GM18520 (cell line): ENCODE results near the gene TMEM123.
A peak's percentile ranks its signal among the peaks of the same experiment; 100 is the strongest.

Experiments
- ATAC-seq: cut with Tn5 transposase; IDR thresholded peaks from one replicate; pipeline ENCODE4 v1.9.1; 2021; ENCODE audit not compliant: unreplicated experiment

The TMEM123 gene

DNA sequence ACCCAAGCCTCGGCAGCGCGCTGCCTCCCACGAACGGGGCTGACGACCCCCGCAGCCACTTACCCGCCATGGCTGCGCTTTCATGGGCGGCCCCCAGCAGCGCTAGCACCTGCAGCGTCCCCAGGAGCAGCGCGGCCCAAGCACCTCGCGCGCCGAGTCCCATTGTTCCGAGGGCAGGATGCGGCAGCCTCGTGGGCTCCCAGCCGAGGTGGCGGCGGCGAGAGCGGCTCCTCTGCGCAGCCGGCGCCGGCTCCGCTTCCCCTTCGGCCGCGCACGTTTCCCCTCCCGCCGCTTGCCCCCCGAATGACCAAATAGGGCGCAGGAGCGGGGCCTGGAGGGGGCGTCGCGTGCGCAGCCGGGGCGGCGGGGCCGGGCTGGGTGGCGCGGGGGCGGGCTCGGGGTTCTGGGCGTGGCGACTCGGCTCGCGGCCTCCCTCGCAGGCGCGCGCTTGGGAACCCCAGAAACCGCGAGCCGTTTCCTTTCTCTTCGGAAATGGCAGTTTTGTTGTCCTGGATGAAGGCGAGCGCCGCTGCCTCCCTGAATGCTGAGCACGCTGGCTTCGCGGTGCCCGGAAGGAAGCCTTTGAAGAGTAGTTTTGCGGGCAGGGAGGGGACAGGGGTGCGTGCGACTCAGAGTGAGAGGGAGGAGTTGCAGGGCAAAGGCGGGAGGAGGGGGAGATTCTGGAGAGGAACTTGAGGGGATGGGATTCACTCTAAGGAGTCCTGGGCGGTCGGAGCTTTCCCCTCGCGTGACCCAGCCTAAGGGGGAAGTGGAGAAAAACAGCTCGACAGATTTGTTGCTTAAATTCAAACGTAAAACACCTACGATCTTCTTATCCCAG, at the start of gene TMEM123:
Gene TMEM123 (minus strand): TSS at position 305 of the 841 bp plus-strand sequence. CDS start 142 bp downstream, at position 163.
- ATAC-seq: peak; percentile 33

GRCh38 chr11:102500829-102501228, 48.3 kb upstream of the TMEM123 start:
- ATAC-seq: no peak

DNA sequence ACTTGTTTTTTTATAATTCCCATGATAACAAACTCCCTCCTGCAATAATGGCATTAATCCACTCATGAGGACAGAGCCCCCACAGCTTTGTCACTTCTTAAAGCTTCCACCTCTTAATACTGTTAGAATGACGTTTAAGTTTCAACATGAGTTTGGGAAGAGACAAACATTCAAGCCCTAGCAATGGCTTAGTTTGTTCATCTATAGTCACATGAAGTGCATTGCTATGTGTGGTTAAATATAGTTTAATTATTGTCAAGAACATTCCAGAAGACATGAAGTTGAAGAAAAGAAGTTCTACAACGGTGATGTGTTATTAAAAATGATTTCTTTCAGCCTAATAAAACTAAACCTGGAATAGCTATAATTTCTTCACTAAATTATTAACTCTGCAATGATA, 47.4 kb upstream of the TMEM123 start:
- no peak for ATAC-seq

GRCh38 chr11:102499151-102499550, 46.6 kb upstream of the TMEM123 start:
- no peak for ATAC-seq

GRCh38 chr11:102497061-102497460, 44.5 kb upstream of the TMEM123 start:
- no peak for ATAC-seq

DNA sequence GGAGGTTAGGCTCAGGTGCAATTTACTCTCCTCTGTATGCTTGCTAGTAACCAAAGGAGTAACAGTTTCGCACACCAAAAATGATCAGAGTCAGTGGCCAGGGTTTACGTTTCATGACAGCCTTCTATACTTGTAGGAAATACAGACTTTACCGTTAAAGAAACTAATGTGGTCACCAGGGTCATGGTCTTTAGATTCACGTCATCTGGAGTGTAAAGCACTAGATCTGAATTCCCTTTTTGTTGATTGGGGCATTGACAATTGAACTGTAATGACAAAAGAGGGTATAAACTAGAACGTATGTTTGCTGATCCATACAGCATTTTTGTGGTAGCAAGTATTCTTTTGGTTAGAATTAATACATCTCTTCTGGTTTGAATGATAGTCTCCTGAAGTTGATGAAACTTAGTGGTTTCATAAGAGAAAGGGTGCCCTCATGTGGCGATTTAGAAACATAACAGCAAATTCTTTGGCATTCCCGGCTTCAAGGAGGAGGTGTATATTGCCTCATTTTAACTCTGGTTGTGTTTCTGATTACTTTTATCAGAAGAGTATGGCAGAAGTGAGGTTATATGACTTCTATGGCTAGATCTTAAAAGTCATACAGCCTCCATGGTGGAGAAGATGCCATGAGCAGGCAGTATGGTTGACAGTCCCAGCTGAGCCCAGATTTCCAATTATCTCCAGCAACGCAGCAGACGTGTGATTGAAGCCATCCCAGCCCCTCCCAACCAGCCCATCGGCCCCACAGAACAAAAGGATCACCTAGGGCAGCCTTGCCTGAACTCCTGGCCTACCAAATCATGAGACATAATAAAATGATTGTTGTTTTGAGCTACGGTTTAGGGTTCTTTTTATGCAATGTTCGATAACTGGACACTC, 42.8 kb upstream of the TMEM123 start:
- peak; percentile 57 for ATAC-seq

- no peak for ATAC-seq
Measured at GRCh38 chr11:102494216-102494615, 41.7 kb upstream of the TMEM123 start.

- ATAC-seq: no peak
Measured at GRCh38 chr11:102493524-102493923, 41.0 kb upstream of the TMEM123 start.

DNA sequence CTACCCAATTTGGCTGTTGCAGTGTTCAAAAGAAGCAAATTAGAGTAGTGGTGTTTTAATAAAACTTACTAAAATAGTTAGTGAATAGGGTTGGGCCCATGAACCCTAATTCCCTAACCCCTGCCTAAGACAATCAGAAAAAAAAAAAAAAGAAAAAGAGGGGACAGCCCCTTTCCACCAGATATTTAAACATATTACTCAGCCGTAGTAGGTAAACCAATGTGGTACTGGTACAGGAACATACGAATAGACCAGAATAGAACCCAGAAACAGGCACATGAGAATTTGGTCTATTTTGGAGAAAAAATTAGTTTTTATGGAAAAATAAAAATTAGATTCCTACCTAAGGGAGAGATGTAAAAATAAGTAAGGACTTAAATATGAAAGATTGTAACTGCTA, 39.4 kb upstream of the TMEM123 start:
- no peak for ATAC-seq

DNA sequence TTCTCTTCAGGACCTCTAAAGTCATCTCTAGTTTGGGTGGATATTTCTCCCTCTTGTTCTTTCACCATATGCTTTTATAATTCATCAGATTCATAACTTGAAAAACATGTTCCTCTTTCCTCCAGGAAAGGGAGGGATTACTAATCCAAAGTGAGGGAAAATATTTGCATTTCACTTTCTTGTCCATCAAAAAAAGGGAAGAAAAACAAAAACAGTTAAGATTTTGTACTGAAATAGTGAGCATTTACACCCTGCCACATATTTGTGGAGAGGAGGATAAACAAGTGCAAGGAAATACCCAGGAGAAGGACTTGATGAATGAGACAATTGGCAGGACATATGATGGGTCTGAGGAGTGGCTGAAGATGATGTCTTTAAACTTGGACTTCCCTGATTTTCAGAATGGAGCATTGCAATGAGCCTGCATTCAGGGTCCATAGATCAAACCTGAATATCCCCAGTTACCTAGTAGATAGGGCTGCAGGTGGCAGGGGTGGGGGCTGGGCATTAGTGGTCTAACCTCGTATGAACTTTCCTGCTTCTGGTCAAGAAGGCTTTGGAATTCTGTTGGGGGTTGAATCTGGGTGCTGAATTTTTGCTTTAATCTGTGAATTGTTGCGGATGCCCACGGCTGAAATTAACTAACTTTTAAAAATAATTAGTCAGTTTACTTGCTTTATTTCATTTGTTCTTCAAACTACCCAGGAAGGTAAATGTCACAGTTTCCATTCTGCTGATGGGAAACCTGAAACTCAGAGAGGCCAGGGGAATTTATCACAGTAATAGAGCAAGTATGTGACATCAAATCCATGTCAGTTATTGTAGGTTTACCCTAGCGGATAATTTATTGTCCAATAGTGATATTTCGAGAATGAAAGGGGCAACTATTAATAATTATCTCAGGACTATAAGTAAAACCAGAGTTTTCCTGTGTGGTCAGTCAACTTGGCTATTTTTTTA, 36.9 kb upstream of the TMEM123 start:
- no peak for ATAC-seq

GRCh38 chr11:102488208-102488607, 35.6 kb upstream of the TMEM123 start:
- ATAC-seq: peak; percentile 77

- ATAC-seq: no peak
Measured at GRCh38 chr11:102487214-102487613, 34.6 kb upstream of the TMEM123 start.

- ATAC-seq: no peak
Measured at GRCh38 chr11:102486584-102486983, 34.0 kb upstream of the TMEM123 start.

DNA sequence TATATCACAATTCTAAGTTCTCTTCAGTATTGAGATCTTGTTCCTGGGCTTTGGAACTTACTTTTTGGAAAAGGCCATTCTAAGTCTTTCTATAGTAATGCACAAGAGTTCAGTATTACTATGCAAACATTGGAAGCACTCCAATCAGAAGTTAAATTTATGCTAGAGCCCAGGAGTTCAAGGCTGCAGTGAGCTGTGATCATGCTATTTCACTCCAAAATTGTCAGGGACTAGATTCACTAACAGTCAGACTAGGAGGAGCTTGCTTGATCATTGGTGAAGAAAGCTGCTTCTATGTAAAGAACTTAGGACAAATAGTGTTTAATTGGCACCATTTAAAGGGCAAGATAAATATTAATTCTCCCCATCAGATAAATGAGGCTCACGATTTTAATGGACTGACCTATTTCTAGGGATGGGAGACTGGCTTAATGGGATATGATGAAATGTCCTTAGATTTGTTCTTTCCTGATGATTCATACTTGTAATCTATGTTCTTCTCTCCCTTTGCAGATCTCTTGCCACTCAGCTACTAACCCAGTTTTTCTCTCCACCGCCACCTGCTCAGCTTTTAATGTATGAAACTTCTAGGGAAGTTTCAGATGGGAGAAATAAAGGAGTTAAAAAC, 32.6 kb upstream of the TMEM123 start:
- ATAC-seq: no peak

- no peak for ATAC-seq
Measured at GRCh38 chr11:102482433-102482832, 29.9 kb upstream of the TMEM123 start.

- no peak for ATAC-seq
Measured at GRCh38 chr11:102479733-102480132, 27.2 kb upstream of the TMEM123 start.

GRCh38 chr11:102478673-102479299, 26.2 kb upstream of the TMEM123 start:
- no peak for ATAC-seq

DNA sequence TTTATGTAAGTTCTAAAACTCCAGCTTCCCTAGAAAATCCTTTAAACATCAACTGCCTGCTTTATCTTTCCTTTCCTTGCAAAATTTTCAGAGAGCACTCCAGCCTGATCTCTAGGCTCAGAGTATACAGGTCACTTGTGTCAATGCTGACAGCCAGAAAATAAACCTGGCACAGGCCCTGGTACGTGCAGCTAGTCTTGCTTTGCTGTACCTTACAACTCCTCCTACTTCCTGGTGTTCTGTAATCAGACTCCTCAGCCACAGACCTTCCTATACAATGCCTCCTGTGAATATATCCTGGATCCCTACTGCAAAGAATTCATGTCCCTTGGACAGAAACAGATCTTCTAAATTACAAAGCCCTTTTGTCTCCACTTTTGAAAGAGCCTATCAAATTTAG, 24.2 kb upstream of the TMEM123 start:
- peak; percentile 17 for ATAC-seq

GRCh38 chr11:102476069-102476468, 23.5 kb upstream of the TMEM123 start:
- no peak for ATAC-seq

DNA sequence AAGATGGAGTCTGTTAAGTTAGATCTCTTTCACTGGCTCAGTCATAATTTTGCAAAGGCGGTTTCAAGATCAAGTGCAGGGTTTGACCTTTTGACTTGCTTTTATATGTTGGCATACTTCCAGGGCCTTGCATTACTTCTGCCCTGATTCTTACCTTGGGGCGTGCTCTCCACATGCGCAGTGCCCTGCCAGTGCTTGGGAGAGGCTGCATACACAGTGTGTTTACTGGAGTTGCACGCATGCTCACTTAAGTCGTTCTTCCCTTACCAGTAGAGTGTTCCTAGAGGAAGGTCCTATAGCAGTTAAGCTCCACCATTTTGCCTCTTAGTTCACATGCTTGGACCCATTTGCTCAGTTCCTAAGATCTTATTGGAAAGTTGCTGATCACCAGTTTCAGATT, 21.0 kb upstream of the TMEM123 start:
- no peak for ATAC-seq
